H1 (cell line): ENCODE data around the gene DOCK3. TPM values are rescaled to one million over a fixed set of nuclear protein-coding genes. Genes with fewer than 3 reads are reported as not detected.

Experiments used
- CHD7 ChIP-seq: fragments of 300-600 bp; sonication (generic); IDR thresholded peaks from 2 replicates; pipeline ENCODE4 v1.7.1; 2012; ENCODE audit warnings: low read length, moderate library complexity, mild to moderate bottlenecking, inconsistent platforms; ENCODE audit not compliant: insufficient replicate concordance
- CREB1 ChIP-seq: IDR thresholded peaks from 2 replicates; pipeline ENCODE4 v1.6.1; 2012; ENCODE audit warnings: inconsistent platforms
- CTBP2 ChIP-seq: IDR thresholded peaks from 2 replicates; pipeline ENCODE4 v1.7.0; 2011; ENCODE audit warnings: borderline replicate concordance, mild to moderate bottlenecking, moderate library complexity, mixed read lengths, low read length; ENCODE audit not compliant: insufficient read depth, insufficient read length
- EP300 ChIP-seq, 2 experiments: IDR thresholded peaks; 1 replicate in 1 of 2; 2 replicates in 1 of 2; pipeline ENCODE4 v1.6.1; 2011 to 2012; ENCODE audit warnings: low read depth in 2 of 2, low read length in 2 of 2, mild to moderate bottlenecking in 2 of 2, borderline replicate concordance in 1 of 2, inconsistent platforms in 1 of 2, moderate library complexity in 1 of 2
- EZH2 ChIP-seq: fragments of 200-600 bp; sonication (generic); IDR thresholded peaks from 2 replicates; pipeline ENCODE4 v1.7.1; 2012; ENCODE audit warnings: low read depth, mild to moderate bottlenecking, moderate library complexity, low read length, inconsistent platforms; ENCODE audit not compliant: severe bottlenecking
- GTF2F1 ChIP-seq: IDR thresholded peaks from 2 replicates; pipeline ENCODE4 v1.6.1; 2012; ENCODE audit warnings: low read depth, low read length, improper control_type of control experiment, borderline replicate concordance
- JUN ChIP-seq: IDR thresholded peaks from 2 replicates; pipeline ENCODE4 v1.6.1; 2011; ENCODE audit warnings: low read depth, mild to moderate bottlenecking, improper control_type of control experiment, low read length
- SAP30 ChIP-seq: fragments of 300-600 bp; sonication (generic); IDR thresholded peaks from 2 replicates; pipeline ENCODE4 v1.7.1; 2012; ENCODE audit warnings: low read length, moderate library complexity, mild to moderate bottlenecking, inconsistent platforms; ENCODE audit not compliant: insufficient read depth, insufficient replicate concordance
- polyA plus RNA-seq, 7 experiments: library from polyadenylated mRNA; depleted of rRNA in 3 of 7; stranded (reverse) in 5 of 7; unstranded in 2 of 7; fragments of >200 nt in 5 of 7; fragments of 200-250 nt in 2 of 7; gene quantifications; 1 replicate in 5 of 7; 2 replicates in 1 of 7; 4 replicates in 1 of 7; pipeline versions ENCODE4 v1.2.1 to v1.2.3, GENCODE V29; 2011 to 2013; ENCODE audit warnings: missing spikeins in 2 of 7, mixed read lengths in 2 of 7
- total RNA-seq: library from RNA; stranded (reverse); fragmentation: NEBNext Ultra II Directional; extraction: Animal tissue kit (Norgen Biotek cat#: 25700); gene quantifications from 2 replicates; pipeline ENCODE4 v1.2.1, GENCODE V29; 2021
- TF ChIP-seq, protein P1 (sequence below): IDR thresholded peaks from 2 replicates; pipeline ENCODE4 v1.6.1; 2011; ENCODE audit warnings: low read length, improper control_type of control experiment

DOCK3 gene
- total and polyA plus RNA-seq, 2 of the 8 experiments (the other 6 are each of a cell fraction or from before 2014, with no cell fraction given) = 2.7 to 5.0 TPM

DNA sequence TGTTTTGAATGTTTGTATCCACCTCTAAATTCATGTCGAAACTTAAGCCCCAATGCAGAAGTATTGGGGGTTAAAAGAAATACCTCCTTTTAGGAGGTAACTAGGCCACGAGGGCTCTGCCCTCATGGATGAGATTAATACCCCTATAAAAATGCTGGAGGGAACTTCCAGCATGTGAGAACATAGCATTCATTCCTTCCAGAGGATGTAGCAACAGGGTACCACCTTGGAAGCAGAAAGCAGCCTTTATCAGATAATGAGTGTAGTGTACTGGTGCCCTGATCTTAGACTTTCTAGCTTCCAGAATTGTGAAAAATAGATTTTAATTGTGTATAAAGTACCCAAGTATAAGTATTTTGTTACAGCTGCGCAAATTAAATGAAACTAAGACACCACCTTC lies 356.9 kb downstream of the DOCK3 start (continued):
- TF ChIP-seq CHD7 = no peak
- TF ChIP-seq CREB1 = no peak
- no peak for TF ChIP-seq CTBP2
- no peak for TF ChIP-seq EZH2
- TF ChIP-seq GTF2F1 = no peak
- TF ChIP-seq EP300 (IDR thresholded peaks at IDR 0.05; ENCODE audit: borderline replicate concordance in 1 of 2, low read depth in 2 of 2, low read length in 2 of 2) = no peak
- TF ChIP-seq JUN = no peak
- TF ChIP-seq, protein P1, sequence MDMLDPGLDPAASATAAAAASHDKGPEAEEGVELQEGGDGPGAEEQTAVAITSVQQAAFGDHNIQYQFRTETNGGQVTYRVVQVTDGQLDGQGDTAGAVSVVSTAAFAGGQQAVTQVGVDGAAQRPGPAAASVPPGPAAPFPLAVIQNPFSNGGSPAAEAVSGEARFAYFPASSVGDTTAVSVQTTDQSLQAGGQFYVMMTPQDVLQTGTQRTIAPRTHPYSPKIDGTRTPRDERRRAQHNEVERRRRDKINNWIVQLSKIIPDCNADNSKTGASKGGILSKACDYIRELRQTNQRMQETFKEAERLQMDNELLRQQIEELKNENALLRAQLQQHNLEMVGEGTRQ = no peak
- TF ChIP-seq SAP30 = no peak
